ENCODE results near the gene ARFRP1. TPM values are rescaled to one million over a fixed set of nuclear protein-coding genes. Genes with fewer than 3 reads are reported as not detected.

ARFRP1 gene
- total RNA-seq (2012; rRNA removed): 25.3 and 29.2 TPM in 2 replicates
- 36.3 and 36.6 TPM in 2 replicates for polyA plus RNA-seq (2012; rRNA removed)
- polyA plus RNA-seq (2012; cell fraction: cytosol; rRNA removed): 36.7 and 61.6 TPM in 2 replicates
- 102 and 139 TPM in 2 replicates for polyA plus RNA-seq (2012; cell fraction: nucleus; rRNA removed; ENCODE audit: low replicate concordance)
- percentile 65 among the genes with signal in this experiment for Bru-seq, nascent RNA
- percentile 73 among the genes with signal in this experiment for BruChase-seq, experiment 1, labeled RNA remaining after a 6-hour chase
- BruChase-seq, experiment 2, labeled RNA remaining after a 2-hour chase: percentile 71 among the genes with signal in this experiment
- long read RNA-seq, transcript ARFRP1-214 (8 exons, 2,559 nt): major isoform, 14 of 65 reads
- long read RNA-seq, transcript ARFRP1-208 (7 exons, 2,974 nt): minor isoform, 5 of 65 reads
- long read RNA-seq, partial matches to known transcripts: 5 of 65 reads
- long read RNA-seq, other reads (novel, unspliced or antisense): 30 of 65 reads

- 0 out of 2 replicates have a peak, but pooled peaks have one; percentile 19 for TF ChIP-seq ELK1 (IDR thresholded peaks at IDR 0.05; ENCODE audit: borderline replicate concordance, low read depth, low read length)
- TF ChIP-seq MAZ (IDR thresholded peaks at IDR 0.05; ENCODE audit: borderline replicate concordance, low read depth, low read length): peak; percentile 53; the same call in 1 of the 2 replicates
- no peak for TF ChIP-seq BHLHE40 (IDR thresholded peaks at IDR 0.05; ENCODE audit: low read depth, low read length)
- TF ChIP-seq POLR2A (IDR thresholded peaks at IDR 0.05; ENCODE audit: low read depth, low read length): peak; percentile 57
- peaks cover 41% of the 10 kb centered on the region for H3K36me3 ChIP-seq (ENCODE audit: control insufficient read depth, insufficient read depth, low read length)
- peak within 1 kb of the TSS; percentile 98 for H2AK9ac ChIP-seq (replicated peaks; ENCODE audit: low read depth, low read length, poor library complexity)
- peak within 1 kb of the TSS; percentile 98 for H2AFZ ChIP-seq (replicated peaks; ENCODE audit: low read length, poor library complexity)
- peak within 1 kb of the TSS; percentile 55 for H4K5ac ChIP-seq (ENCODE audit: low read depth, low read length)
- no peaks in the 10 kb centered on the region; the same call in 1 of the 2 replicates for H4K20me1 ChIP-seq (ENCODE audit: insufficient read depth, low read length)
- H3K4me2 ChIP-seq (ENCODE audit: low read depth, low read length): peak within 1 kb of the TSS; percentile 96
- H3K14ac ChIP-seq (replicated peaks; ENCODE audit: low read depth, low read length): peak within 1 kb of the TSS; percentile 92
- peak within 1 kb of the TSS; percentile 81 for H3K23ac ChIP-seq (ENCODE audit: low read depth, low read length)
- CTCF ChIA-PET: interaction anchor here (1.1 kb wide), 1 partner anchor 9 kb away, joined by 8 read pairs; no protein-coding TSS in a partner anchor
- peak within 1 kb of the TSS; percentile 69 to 93 for H4K8ac ChIP-seq (ENCODE audit: low read depth in 2 of 2, low read length in 2 of 2)
- no peaks in the 10 kb centered on the region for H3K27me3 ChIP-seq (ENCODE audit: control insufficient read depth, insufficient read depth, low read length)
- in situ Hi-C loops (cut with MboI; ENCODE audit: low sequenced_read_pairs) (loop anchor here (10.0 kb wide), 1 partner anchor 157 kb away; the partner anchor contains the start of genes ABHD16B and TPD52L2), intact Hi-C loops (cut with micrococcal nuclease) (loop anchor here (2.0 kb wide), 1 partner anchor 157 kb away; the partner anchor contains the start of gene TPD52L2), dilution Hi-C loops (cut with HindIII; ENCODE audit: low sequenced_read_pairs, unreplicated experiment) (no loop called here)
- WGBS, 2 experiments (ENCODE audit: extremely low coverage in 2 of 2, insufficient read length in 1 of 2): 0% methylated on average over 72 of the region's 98 CpGs; no CpG with 5 or more reads in 1 of the 2 experiments
- H3K79me1 ChIP-seq (ENCODE audit: low read depth in 1 of 2, low read length in 2 of 2): peaks cover 18 to 73% of the 10 kb centered on the region in 2 experiments
- H4K91ac ChIP-seq (ENCODE audit: insufficient read depth, low read depth, low read length): peak within 1 kb of the TSS; percentile 63
- BruUV-seq (replicated peaks): no TSS peak
- H3K4me3 ChIP-seq (ENCODE audit: insufficient read depth, low read depth, low read length): peak within 1 kb of the TSS; percentile 84
- no peaks in the 10 kb centered on the region for H3K9me1 ChIP-seq (ENCODE audit: insufficient read depth, low read length)
- H3K18ac ChIP-seq (ENCODE audit: low read depth, low read length): no peak within 1 kb of the TSS; the same call in 1 of the 2 replicates
- ATAC-seq (ENCODE audit: low read depth): peak; percentile 96
- peak within 1 kb of the TSS; percentile 77 for H2BK5ac ChIP-seq (ENCODE audit: low read depth, low read length, poor library complexity, severe bottlenecking)
- peak within 1 kb of the TSS; percentile 41; the same call in 1 of the 2 replicates for H2BK120ac ChIP-seq (ENCODE audit: low read depth, low read length)
- no peaks in the 10 kb centered on the region for H3K9me3 ChIP-seq (ENCODE audit: control insufficient read depth, insufficient read depth, low read length)
- peak within 1 kb of the TSS; percentile 94 for H3K4ac ChIP-seq (ENCODE audit: low read depth, low read length)
- H3K27ac ChIP-seq (ENCODE audit: insufficient read depth, low read length): peak within 1 kb of the TSS; percentile 82
- H3K56ac ChIP-seq (ENCODE audit: extremely low read depth, insufficient read depth, low read length): 0 out of 2 replicates have a peak within 1 kb of the TSS, but pooled peaks have one; percentile 6
- peak; percentile 67 for DNase-seq
- no peak within 1 kb of the TSS for H2BK20ac ChIP-seq (ENCODE audit: low read depth, low read length)
- H2AK5ac ChIP-seq (ENCODE audit: low read depth, low read length): peak within 1 kb of the TSS; percentile 98
- H3K9ac ChIP-seq (ENCODE audit: low read depth, low read length): peak within 1 kb of the TSS; percentile 79
- peaks cover 10% of the 10 kb centered on the region for H3K4me1 ChIP-seq (ENCODE audit: control insufficient read depth, insufficient read depth, low read length)
- POLR2A ChIA-PET (ENCODE audit: unreplicated experiment): interaction anchor here (0.6 to 1.2 kb wide), 3 partner anchors 9 to 13 kb away, joined by 4 to 5 read pairs (median 4); no protein-coding TSS in a partner anchor
- no peak within 1 kb of the TSS for H2BK15ac ChIP-seq (ENCODE audit: low read depth, low read length)
Observed at GRCh38 chr20:63707558-63708300, at the start of gene ARFRP1, which contains the start of gene ZGPAT. Gene ARFRP1 (minus strand): TSS chr20:63707976. CDS start chr20:63707091, 885 bp downstream. Gene ZGPAT (plus strand): TSS chr20:63708039. CDS start chr20:63708581, 542 bp downstream.
